Breast epithelium (tissue), 3 donors: ENCODE measurements around the gene TNP1.

Experiments used
- CTCF ChIP-seq, 3 donors: fragments of 450-650 bp; IDR thresholded peaks; one replicate each; pipeline ENCODE4 v1.5.1; 2016 to 2017; ENCODE audit warnings: antibody characterized with exemption in 3 of 3, mild to moderate bottlenecking in 3 of 3, moderate library complexity in 3 of 3
- POLR2A ChIP-seq: fragments of 450-650 bp; IDR thresholded peaks from one replicate; pipeline ENCODE4 v1.6.1; 2016; ENCODE audit warnings: antibody characterized with exemption, mild to moderate bottlenecking, moderate library complexity

- TF ChIP-seq CTCF (IDR thresholded peaks at IDR 0.05): no peak
- TF ChIP-seq POLR2A: no peak
Measured at GRCh38 chr2:216819055-216819454, 40.8 kb downstream of the TNP1 start.
